Epithelial cell of esophagus (primary cell): ENCODE results near the gene UBASH3A.

Experiments
- DNase-seq: peaks from one replicate; pipeline ENCODE4 v3.0.0; 2010; ENCODE audit warnings: low read depth
- H3K4me3 ChIP-seq: 2 replicates; pipeline ENCODE4 v1.5.1; 2011; ENCODE audit warnings: mild to moderate bottlenecking, low read length, control low read depth
- CTCF ChIP-seq: IDR thresholded peaks from 2 replicates; pipeline ENCODE4 v1.5.1; 2011; ENCODE audit warnings: low read depth, mild to moderate bottlenecking, low read length, control low read depth, inconsistent platforms; ENCODE audit not compliant: insufficient read depth; ENCODE audit errors: missing control alignments

Gene UBASH3A

GRCh38 chr21:42471206-42471605, 67.5 kb downstream of the UBASH3A start:
- DNase-seq: no peak
- no peak for TF ChIP-seq CTCF
- H3K4me3 ChIP-seq: no peak overlapping the region

DNA sequence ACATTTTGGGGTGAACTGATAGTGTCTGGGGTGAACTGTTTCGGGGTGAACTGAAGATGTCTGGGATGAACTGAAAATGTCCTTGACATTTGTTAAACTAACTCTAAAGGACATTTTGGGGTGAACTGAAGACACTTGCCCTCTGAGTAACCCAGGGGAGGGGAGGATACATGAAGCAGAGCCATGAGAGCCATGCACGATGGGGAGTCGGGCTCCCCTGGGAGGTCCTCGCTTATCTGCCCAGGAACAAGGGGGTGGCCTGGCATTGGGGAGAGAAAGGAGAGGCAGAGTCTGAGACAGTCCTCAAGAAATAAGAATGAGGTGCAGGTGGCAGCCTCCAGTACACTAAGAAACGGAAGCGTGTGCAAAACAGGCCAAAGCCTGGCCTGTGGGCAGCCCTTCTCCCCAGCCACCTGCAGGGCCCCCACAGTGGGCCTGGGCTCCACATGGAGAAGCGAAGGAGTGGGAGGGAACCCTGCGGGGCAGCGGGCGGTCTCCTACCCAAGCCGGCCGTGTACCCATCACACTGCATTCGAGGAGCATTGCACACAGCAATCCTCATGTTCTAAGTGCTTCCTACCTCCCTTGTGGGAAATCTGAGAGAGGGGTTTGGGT, 68.1 kb downstream of the UBASH3A start:
- H3K4me3 ChIP-seq: no peak overlapping the region
- no peak for DNase-seq
- no peak for TF ChIP-seq CTCF

DNA sequence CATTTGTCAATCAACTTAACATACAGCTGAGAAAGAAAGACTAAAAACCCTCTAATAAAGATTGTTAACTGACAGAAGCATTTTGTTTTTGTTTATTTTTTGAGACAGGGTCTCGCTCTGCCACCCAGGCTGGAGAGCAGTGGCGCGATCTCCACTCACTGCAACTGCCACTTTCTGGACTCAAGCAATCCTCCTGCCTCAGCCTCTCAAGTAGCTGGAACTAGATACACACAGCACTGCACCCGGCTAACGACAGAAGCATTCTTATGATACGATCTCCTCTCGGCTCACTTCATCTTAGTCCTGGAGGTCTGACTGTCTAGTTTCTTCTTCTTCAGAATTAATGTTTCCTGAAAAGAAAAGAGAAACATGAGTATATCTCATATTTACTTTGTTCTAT, 68.8 kb downstream of the UBASH3A start:
- DNase-seq: no peak
- no peak overlapping the region for H3K4me3 ChIP-seq
- TF ChIP-seq CTCF: no peak

DNA sequence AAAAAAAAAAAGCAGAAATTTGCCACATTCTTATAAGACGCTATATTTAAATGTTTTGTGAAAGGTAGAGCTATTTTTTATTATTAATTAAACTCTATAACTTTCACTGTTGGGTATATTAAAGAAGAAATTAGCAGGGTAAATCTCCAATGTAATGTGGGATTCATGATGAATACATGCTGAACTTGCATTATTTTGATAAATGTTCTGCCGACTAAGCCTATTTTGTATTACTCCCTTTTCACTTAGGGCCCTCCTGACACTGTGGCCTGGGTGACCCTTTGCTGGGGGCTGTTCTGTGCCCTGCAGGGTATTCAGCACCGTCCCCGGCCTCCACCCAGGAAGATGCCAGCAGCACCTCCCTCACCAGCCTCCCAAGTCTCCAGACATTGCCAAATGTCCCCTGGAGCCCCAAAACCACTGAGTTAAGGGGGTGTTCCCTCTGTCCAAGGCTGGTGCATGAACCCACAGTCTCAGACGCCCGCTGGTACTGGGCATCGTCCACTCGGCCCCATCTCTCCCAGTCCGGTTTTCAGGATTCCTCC, 69.9 kb downstream of the UBASH3A start:
- H3K4me3 ChIP-seq: no peak overlapping the region
- no peak for DNase-seq
- TF ChIP-seq CTCF: no peak

DNA sequence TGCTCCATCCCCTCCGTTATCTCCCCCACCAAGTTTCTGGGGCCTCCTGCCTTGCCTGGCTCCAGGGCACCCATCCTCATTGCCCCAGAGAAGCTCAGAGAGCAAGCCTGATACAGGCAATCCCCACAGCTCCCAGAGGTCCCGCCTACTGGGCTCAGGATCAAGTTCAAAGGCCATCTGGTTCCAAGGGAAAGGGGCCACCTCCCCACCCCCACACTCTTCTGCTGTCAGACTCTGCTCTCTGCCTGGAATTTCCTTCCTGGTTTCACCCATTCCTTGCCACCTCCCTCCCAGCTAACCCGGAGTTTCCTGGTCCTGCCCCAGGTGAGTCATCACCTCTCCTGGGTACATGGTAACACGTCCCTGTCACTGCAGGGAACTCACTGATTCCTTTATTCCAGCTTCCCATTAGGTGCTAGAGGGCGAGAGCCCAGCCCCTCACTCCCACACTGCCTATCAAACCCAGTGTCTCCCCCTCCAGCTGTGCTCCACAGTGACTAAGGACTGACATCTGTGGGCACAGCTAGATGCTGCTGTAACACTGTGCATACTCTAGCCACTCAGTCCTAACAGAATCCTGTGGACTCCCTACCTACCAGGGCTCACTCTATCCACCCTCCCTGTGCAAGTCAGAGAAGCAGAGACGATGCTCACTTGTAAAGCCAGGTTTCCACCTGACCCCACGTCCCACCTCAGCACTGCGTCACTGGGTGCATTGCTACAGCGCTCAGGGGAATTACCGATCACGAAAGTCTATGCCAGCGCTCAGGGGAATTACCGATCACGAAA, 70.5 kb downstream of the UBASH3A start:
- peak; percentile 88 for DNase-seq
- no peak overlapping the region for H3K4me3 ChIP-seq
- TF ChIP-seq CTCF: no peak

GRCh38 chr21:42475036-42475435, 71.3 kb downstream of the UBASH3A start:
- H3K4me3 ChIP-seq: no peak overlapping the region
- no peak for TF ChIP-seq CTCF
- peak; percentile 63 for DNase-seq
